Heart right ventricle (tissue), 16 donors: ENCODE measurements around the gene ZNF836. TPM values are rescaled to one million over a fixed set of nuclear protein-coding genes. Genes with fewer than 3 reads are reported as not detected.

ENCODE experiments used
- ATAC-seq, 8 donors: fragments of 200-7000 bp; cut with Tn5 transposase; one replicate each; pipeline ENCODE4 v1.9.1; 2020; ENCODE audit warnings: mild to moderate bottlenecking in 8 of 8, moderate library complexity in 8 of 8, moderate number of reproducible peaks in 1 of 8
- DNase-seq, 2 donors: peaks; one replicate each; pipeline ENCODE4 v3.0.0-alpha.2; 2020
- H3K27ac ChIP-seq, 10 donors: fragments of 200-600 bp; sonication (generic) in 2 of 10; one replicate each; pipeline versions ENCODE4 v1.5.0 to v1.8.0; 2020 to 2022; ENCODE audit warnings: mild to moderate bottlenecking in 3 of 10
- H3K27me3 ChIP-seq, 7 donors: fragments of 200-600 bp; one replicate each; pipeline ENCODE4 v1.8.0; 2021 to 2022; ENCODE audit warnings: mild to moderate bottlenecking in 2 of 7
- H3K36me3 ChIP-seq, 9 donors: fragments of 200-600 bp; sonication (generic) in 1 of 9; one replicate each; pipeline versions ENCODE4 v1.5.0 to v1.8.0; 2020 to 2022; ENCODE audit warnings: mild to moderate bottlenecking in 2 of 9
- H3K4me1 ChIP-seq, 9 donors: fragments of 200-600 bp; sonication (generic) in 1 of 9; one replicate each; pipeline versions ENCODE4 v1.5.0 to v1.8.0; 2020 to 2022; ENCODE audit warnings: mild to moderate bottlenecking in 4 of 9
- H3K4me3 ChIP-seq, 10 donors: fragments of 200-600 bp; sonication (generic) in 2 of 10; one replicate each; pipeline versions ENCODE4 v1.5.0 to v1.8.0; 2020 to 2022; ENCODE audit warnings: mild to moderate bottlenecking in 7 of 10, moderate library complexity in 2 of 10
- H3K9me3 ChIP-seq, 11 donors: fragments of 200-600 bp in 10 of 11; sonication (generic) in 2 of 11; one replicate each; pipeline versions ENCODE4 v1.5.0 to v1.8.0; 2013 to 2022; ENCODE audit warnings: mild to moderate bottlenecking in 2 of 11, control low read depth in 1 of 11, moderate library complexity in 1 of 11
- CTCF ChIP-seq, 9 donors: fragments of 200-600 bp; sonication (generic) in 2 of 9; IDR thresholded peaks; one replicate each; pipeline versions ENCODE4 v1.5.0 to v1.8.0; 2021 to 2022; ENCODE audit warnings: antibody characterized with exemption in 9 of 9, mild to moderate bottlenecking in 5 of 9, moderate library complexity in 1 of 9
- WGBS, 2 donors: extraction: QIAGEN DNeasy Blood & Tissue Kit; methylation state at CpG; one replicate each; pipeline ENCODE4 v1.1.7; 2013; ENCODE audit warnings: inconsistent platforms in 1 of 2; 5-methylcytosine and 5-hydroxymethylcytosine counted together
- intact Hi-C, 10 donors: fragments of 100-400 bp; cut with DNase I; formaldehyde crosslinking; loops; one replicate each; pipeline versions ENCODE4 v1.11.1 to v1.14.2; 2022
- polyA plus RNA-seq, 2 donors: library from polyadenylated mRNA; stranded (reverse); fragments of 200-250 nt; gene quantifications; one replicate each; pipeline ENCODE4 v1.2.3, GENCODE V29; 2013
- total RNA-seq, 10 donors: library from RNA; stranded (reverse); fragmentation: NEBNext Ultra II Directional in 3 of 10; extraction: Animal tissue kit (Norgen Biotek cat#: 25700) in 3 of 10; gene quantifications; one replicate each; pipeline versions ENCODE4 v1.2.1 to v1.2.4, GENCODE V29; 2021 to 2023
- donor health status: Arrhythmogenic right ventricular cardiomyopathy.
- donor health status: ischemic (EF 13 %, LVEDD 7.1; RV severe dilation, severe dysfunction).
- donor health status: healthy with polysubstance abuse.
- donor health status: DM: no; HTN: yes; CAD: no.
- donor health status: DM: no; HTN: no; CAD: no.
- donor health status: ischemic (EF 25% LVEDD 6.9; RV normal size, moderate dysfunction).
- donor health status: ischemic (EF 25% LVEDD 5.7; RV mildly dilated, moderate dysfunction).
- donor health status: healthy.
- donor health status: DM: yes; HTN: yes; CAD: no.
- donor health status: Ischemic cardiomyopathy.
- donor health status: ischemic (EF 35%, LVEDD 5.7; RV mildly dilated, moderate dysfunction).
- donor health status: nonischemic (EF 11% LVEDD 7.7; RV severe dilation, severe dysfunction).
- donor health status: DM: yes; HTN: yes; CAD: no.
- donor health status: PGD.
- donor health status: ischemic (EF 29% LVEDD 5.4; RV normal size, mild dysfunction).
- donor health status: nonischemic (EF 23%, LVEDD 6.1; RV moderate dilation, normal function).

ZNF836 gene
- total and polyA plus RNA-seq, 12 donors: 2.3 to 10.6 (median 6.8) TPM

GRCh38 chr19:52138278-52138982 is 33.0 kb downstream of the ZNF836 start:
- Histone ChIP-seq H3K27ac (peak overlapping the region in 8 of 10 donors; percentile 87 to 96 (median 93)), H3K27me3 (no peaks in the 10 kb centered on the region), H3K9me3 (peaks cover 0 to 45% (median 0%) of the 10 kb centered on the region in 11 donors), H3K4me3 (peak overlapping the region; percentile 61 to 94 (median 80)), H3K36me3 (no peaks in the 10 kb centered on the region), H3K4me1 (peaks cover 2 to 24% (median 18%) of the 10 kb centered on the region in 9 donors)
- 10 to 12% methylated on average over 14 of the region's 14 CpGs for WGBS, 2 donors
- no peak for TF ChIP-seq CTCF (IDR thresholded peaks at IDR 0.05)
- DNase-seq (peak in 1 of 2 donors; percentile 9), ATAC-seq (peak in 3 of 8 donors; percentile 11 to 26 (median 23))
- intact Hi-C loops: loop anchor here in 9 of 10 donors (2.0 to 10.0 kb wide), 7 partner anchors 32 to 102 kb away; partner anchors contain the start of genes PPP2R1A (in 2 of the 9) and ZNF836 (in 2 of the 9)

- Histone ChIP-seq H3K36me3 (peaks cover 7 to 100% (median 98%) of the 10 kb centered on the region in 9 donors), H3K4me3 (no peak overlapping the region), H3K9me3 (peaks cover 2 to 100% (median 67%) of the 10 kb centered on the region in 11 donors), H3K27me3 (no peaks in the 10 kb centered on the region), H3K27ac (no peak overlapping the region), H3K4me1 (no peaks in the 10 kb centered on the region)
- intact Hi-C loops: no loop called here
- ATAC-seq (no peak), DNase-seq (no peak)
- 98% methylated on average over 3 of the region's 3 CpGs for WGBS, 2 donors
- TF ChIP-seq CTCF (IDR thresholded peaks at IDR 0.05): no peak
Observed at GRCh38 chr19:52120286-52120685, 51.1 kb downstream of the ZNF836 start.

DNA sequence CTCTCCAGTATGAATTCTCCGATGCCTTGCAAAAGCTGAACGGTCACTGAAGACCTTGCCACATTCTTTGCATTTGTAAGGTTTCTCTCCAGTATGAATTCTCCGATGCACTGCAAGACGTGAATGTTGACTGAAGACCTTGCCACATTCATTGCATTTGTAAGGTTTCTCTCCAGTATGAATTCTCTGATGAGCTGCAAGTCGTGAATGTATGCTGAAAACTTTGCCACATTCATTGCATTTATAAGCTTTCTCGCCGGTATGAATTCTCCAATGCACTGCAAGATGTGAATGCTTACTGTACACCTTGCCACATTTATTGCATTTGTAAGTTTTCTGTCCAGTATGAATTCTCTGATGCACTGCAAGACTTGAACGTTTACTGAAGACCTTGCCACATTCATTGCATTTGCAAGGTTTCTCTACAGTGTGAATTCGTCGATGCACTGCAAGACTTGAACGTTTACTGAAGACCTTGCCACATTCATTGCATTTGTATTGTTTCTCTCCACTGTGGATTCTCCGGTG is 55.8 kb downstream of the ZNF836 start:
- H3K4me1 ChIP-seq: no peaks in the 10 kb centered on the region
- peaks cover 13 to 100% (median 100%) of the 10 kb centered on the region in 11 donors for H3K9me3 ChIP-seq
- H3K36me3 ChIP-seq: peaks cover 7 to 76% (median 63%) of the 10 kb centered on the region in 9 donors
- H3K27me3 ChIP-seq: no peaks in the 10 kb centered on the region
- TF ChIP-seq CTCF (IDR thresholded peaks at IDR 0.05): no peak
- 99% methylated on average over 12 of the region's 12 CpGs for WGBS, 2 donors
- DNase-seq: no peak
- no peak overlapping the region for H3K27ac ChIP-seq
- no peak overlapping the region for H3K4me3 ChIP-seq
- intact Hi-C loops: loop anchor here in 1 of 10 donors (10.0 kb wide), 1 partner anchor 141 kb away; no protein-coding TSS in a partner anchor
- no peak for ATAC-seq

DNA sequence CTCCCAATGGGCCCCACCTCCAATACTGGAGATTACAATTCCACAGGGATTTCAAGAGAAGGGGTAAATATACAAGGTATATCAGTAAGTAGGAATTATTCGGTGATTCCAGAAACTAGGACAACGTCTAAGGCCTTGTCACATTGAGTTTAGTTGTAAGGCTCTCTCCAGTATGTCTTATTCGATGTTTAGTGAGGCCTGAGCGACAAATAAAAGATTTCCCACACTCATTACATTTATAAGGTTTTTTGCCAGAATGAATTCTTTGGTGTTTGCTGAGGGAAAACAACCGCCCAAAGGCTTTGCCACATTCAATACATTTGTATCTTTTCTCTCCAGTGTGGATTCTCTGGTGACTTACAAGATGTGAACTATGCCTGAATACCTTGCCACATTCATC is 56.7 kb downstream of the ZNF836 start:
- no peak for TF ChIP-seq CTCF (IDR thresholded peaks at IDR 0.05)
- H3K4me3 ChIP-seq: no peak overlapping the region
- DNase-seq (no peak), ATAC-seq (no peak)
- WGBS, 2 donors: 98 to 99% methylated on average over 5 of the region's 5 CpGs
- no peaks in the 10 kb centered on the region for H3K27me3 ChIP-seq
- no peak overlapping the region for H3K27ac ChIP-seq
- peaks cover 13 to 100% (median 98%) of the 10 kb centered on the region in 11 donors for H3K9me3 ChIP-seq
- no peaks in the 10 kb centered on the region for H3K4me1 ChIP-seq
- intact Hi-C loops: loop anchor here in 1 of 10 donors (10.0 kb wide), 1 partner anchor 140 kb away; no protein-coding TSS in a partner anchor
- H3K36me3 ChIP-seq: peaks cover 7 to 67% (median 54%) of the 10 kb centered on the region in 9 donors
